SK-N-SH treated with all-trans-retinoic acid at 6 μM for 48 hours (cell line): Measurements from ENCODE around the gene RTBDN.

ENCODE experiments used
- ARNTL ChIP-seq: fragments of 450-650 bp; formaldehyde crosslinking; IDR thresholded peaks from 2 replicates; pipeline ENCODE4 v1.5.0; 2020; ENCODE audit warnings: low read depth, mild to moderate bottlenecking, moderate library complexity, borderline replicate concordance
- CREB5 ChIP-seq: fragments of 250-450 bp; sonication (Bioruptor Pico); IDR thresholded peaks from 2 replicates; pipeline ENCODE4 v1.5.1; 2020; ENCODE audit warnings: low read depth, mild to moderate bottlenecking, moderate library complexity
- CSRNP3 ChIP-seq: fragments of 250-450 bp; sonication (Bioruptor Pico); IDR thresholded peaks from 2 replicates; pipeline ENCODE4 v1.5.1; 2021; ENCODE audit warnings: mild to moderate bottlenecking, moderate library complexity
- OSR1 ChIP-seq: fragments of 250-450 bp; sonication (Bioruptor Pico); IDR thresholded peaks from 2 replicates; pipeline ENCODE4 v1.8.0; 2022; ENCODE audit warnings: moderate library complexity, mild to moderate bottlenecking, inconsistent platforms
- POU6F1 ChIP-seq: fragments of 250-450 bp; sonication (Bioruptor Pico); IDR thresholded peaks from 2 replicates; pipeline ENCODE4 v1.8.0; 2021; ENCODE audit warnings: low read depth, mild to moderate bottlenecking, moderate library complexity, borderline replicate concordance
- SNAI2 ChIP-seq: fragments of 250-450 bp; sonication (Bioruptor Pico); IDR thresholded peaks from 2 replicates; pipeline ENCODE4 v1.5.0; 2020; ENCODE audit warnings: mild to moderate bottlenecking, moderate library complexity
- TOX ChIP-seq: fragments of 250-450 bp; sonication (Bioruptor Pico); IDR thresholded peaks from 2 replicates; pipeline ENCODE4 v1.8.0; 2021; ENCODE audit warnings: mild to moderate bottlenecking, moderate library complexity, borderline replicate concordance
- TSHZ2 ChIP-seq: fragments of 250-450 bp; sonication (Bioruptor Pico); IDR thresholded peaks from 2 replicates; pipeline ENCODE4 v1.5.0; 2020; ENCODE audit warnings: mild to moderate bottlenecking, moderate library complexity
- ZC3H10 ChIP-seq: fragments of 250-450 bp; sonication (Bioruptor Pico); IDR thresholded peaks from 2 replicates; pipeline ENCODE4 v1.5.1; 2021; ENCODE audit warnings: mild to moderate bottlenecking, moderate library complexity
- ZNF565 ChIP-seq: fragments of 450-650 bp; formaldehyde crosslinking; conservative IDR thresholded peaks from 2 replicates; pipeline ENCODE4 v1.5.0; 2020; ENCODE audit warnings: low read depth, mild to moderate bottlenecking, moderate library complexity
- ZNF70 ChIP-seq: fragments of 450-650 bp; formaldehyde crosslinking; IDR thresholded peaks from 2 replicates; pipeline ENCODE4 v1.5.0; 2020; ENCODE audit warnings: mild to moderate bottlenecking, moderate library complexity
- TF ChIP-seq, protein P1 (sequence below): fragments of 250-450 bp; sonication (Bioruptor Pico); IDR thresholded peaks from 2 replicates; pipeline ENCODE4 v1.8.0; 2020; ENCODE audit warnings: mild to moderate bottlenecking, moderate library complexity, borderline replicate concordance

GRCh38 chr19:12873891-12874745 lies 39.7 kb upstream of the RTBDN start:
- TF ChIP-seq ZNF565 (CRISPR knock-in tag) (no peak), TOX (no peak), TSHZ2 (CRISPR knock-in tag) (no peak), ARNTL (no peak), CREB5 (CRISPR knock-in tag) (no peak), ZNF70 (CRISPR knock-in tag) (no peak), CSRNP3 (no peak), POU6F1 (CRISPR knock-in tag) (no peak), OSR1 (CRISPR knock-in tag) (no peak), ZC3H10 (CRISPR knock-in tag) (no peak), SNAI2 (CRISPR knock-in tag) (no peak)
- TF ChIP-seq, protein P1, sequence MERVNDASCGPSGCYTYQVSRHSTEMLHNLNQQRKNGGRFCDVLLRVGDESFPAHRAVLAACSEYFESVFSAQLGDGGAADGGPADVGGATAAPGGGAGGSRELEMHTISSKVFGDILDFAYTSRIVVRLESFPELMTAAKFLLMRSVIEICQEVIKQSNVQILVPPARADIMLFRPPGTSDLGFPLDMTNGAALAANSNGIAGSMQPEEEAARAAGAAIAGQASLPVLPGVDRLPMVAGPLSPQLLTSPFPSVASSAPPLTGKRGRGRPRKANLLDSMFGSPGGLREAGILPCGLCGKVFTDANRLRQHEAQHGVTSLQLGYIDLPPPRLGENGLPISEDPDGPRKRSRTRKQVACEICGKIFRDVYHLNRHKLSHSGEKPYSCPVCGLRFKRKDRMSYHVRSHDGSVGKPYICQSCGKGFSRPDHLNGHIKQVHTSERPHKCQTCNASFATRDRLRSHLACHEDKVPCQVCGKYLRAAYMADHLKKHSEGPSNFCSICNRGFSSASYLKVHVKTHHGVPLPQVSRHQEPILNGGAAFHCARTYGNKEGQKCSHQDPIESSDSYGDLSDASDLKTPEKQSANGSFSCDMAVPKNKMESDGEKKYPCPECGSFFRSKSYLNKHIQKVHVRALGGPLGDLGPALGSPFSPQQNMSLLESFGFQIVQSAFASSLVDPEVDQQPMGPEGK (CRISPR knock-in tag), result no peak
